Activated CD8-positive, alpha-beta memory T cell treated with anti-CD3 and anti-CD28 coated beads, Interleukin-2, amount 50 U/mL, for 24 hours (primary cell): ENCODE results near the gene NUCB1.
"Not testable (repeated sequence)": the region's sequence is repeated elsewhere in the genome, so short reads cannot be mapped to it uniquely, and the experiment has no call there.

Experiments
- DNase-seq: peaks from one replicate; pipeline ENCODE4 v3.0.0-alpha.2; 2020; ENCODE audit errors: extremely low read depth

Gene NUCB1

GRCh38 chr19:48874303-48875135, 25.6 kb upstream of the NUCB1 start:
- DNase-seq: no peak

GRCh38 chr19:48876043-48876981, 23.8 kb upstream of the NUCB1 start:
- DNase-seq: not testable (repeated sequence)

- DNase-seq: no peak
Measured at GRCh38 chr19:48877855-48878195, 22.3 kb upstream of the NUCB1 start.

- no peak for DNase-seq
Measured at GRCh38 chr19:48878196-48879024, 21.7 kb upstream of the NUCB1 start.

GRCh38 chr19:48879025-48879637, 21.0 kb upstream of the NUCB1 start:
- DNase-seq: no peak

- not testable (repeated sequence) for DNase-seq
Measured at GRCh38 chr19:48879696-48880095, 20.4 kb upstream of the NUCB1 start.

- DNase-seq: no peak
Measured at GRCh38 chr19:48881741-48882657, 18.1 kb upstream of the NUCB1 start.

- DNase-seq: no peak
Measured at GRCh38 chr19:48883726-48884125, 16.4 kb upstream of the NUCB1 start.

- no peak for DNase-seq
Measured at GRCh38 chr19:48887861-48888612, 12.1 kb upstream of the NUCB1 start.

GRCh38 chr19:48889496-48889895, 10.6 kb upstream of the NUCB1 start:
- not testable (repeated sequence) for DNase-seq

GRCh38 chr19:48890551-48890950, 9.6 kb upstream of the NUCB1 start:
- no peak for DNase-seq

GRCh38 chr19:48895226-48895625, 4.9 kb upstream of the NUCB1 start:
- DNase-seq: no peak

GRCh38 chr19:48896191-48896720, 3.9 kb upstream of the NUCB1 start:
- DNase-seq: no peak

- DNase-seq: no peak
Measured at GRCh38 chr19:48897181-48897580, 2.9 kb upstream of the NUCB1 start.

- not testable (repeated sequence) for DNase-seq
Measured at GRCh38 chr19:48899386-48899749, 744 bp upstream of the NUCB1 start.

- DNase-seq: no peak
Measured at GRCh38 chr19:48900477-48901406, 630 bp downstream of the NUCB1 start.

GRCh38 chr19:48902291-48902690, 2.2 kb downstream of the NUCB1 start:
- DNase-seq: not testable (repeated sequence)

GRCh38 chr19:48903788-48904187, 3.7 kb downstream of the NUCB1 start:
- not testable (repeated sequence) for DNase-seq
